Measurements from ENCODE around the gene CRIP2. TPM values are rescaled to one million over a fixed set of nuclear protein-coding genes. Genes with fewer than 3 reads are reported as not detected.

CRIP2 gene
- total RNA-seq, 2 donors from 2014 or later, result 65.9 to 96.6 TPM

DNA sequence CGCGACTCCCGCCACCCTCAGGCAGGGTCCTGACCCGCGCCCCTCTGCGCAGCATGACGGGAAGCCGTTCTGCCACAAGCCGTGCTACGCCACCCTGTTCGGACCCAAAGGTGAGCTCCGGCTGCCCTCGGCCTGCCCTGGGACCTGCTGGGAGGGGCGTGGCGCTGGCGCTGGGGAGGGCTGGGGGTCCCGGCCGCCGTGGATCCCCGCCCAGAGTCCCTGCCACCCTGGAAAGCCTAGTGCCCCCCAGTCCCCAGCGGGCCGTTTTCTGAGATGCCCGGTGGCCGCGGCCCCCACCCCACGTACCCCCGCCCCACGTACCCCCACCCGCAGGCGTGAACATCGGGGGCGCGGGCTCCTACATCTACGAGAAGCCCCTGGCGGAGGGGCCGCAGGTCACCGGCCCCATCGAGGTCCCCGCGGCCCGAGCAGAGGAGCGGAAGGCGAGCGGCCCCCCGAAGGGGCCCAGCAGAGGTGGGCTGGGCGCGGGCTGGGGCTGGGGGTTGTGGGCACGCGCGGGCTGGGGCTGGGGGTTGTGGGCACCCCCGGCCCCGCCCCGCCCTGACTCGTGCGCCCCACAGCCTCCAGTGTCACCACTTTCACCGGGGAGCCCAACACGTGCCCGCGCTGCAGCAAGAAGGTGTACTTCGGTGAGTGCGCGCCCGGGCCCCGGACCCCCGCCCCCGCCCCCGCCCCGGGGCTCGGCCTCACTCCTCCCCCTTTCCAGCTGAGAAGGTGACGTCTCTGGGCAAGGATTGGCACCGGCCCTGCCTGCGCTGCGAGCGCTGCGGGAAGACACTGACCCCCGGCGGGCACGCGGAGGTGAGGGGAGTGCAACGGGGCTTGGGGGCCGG is 4.0 kb downstream of the CRIP2 start:
- 27% methylated on average over 51 of the region's 81 CpGs; no CpG with 5 or more reads in 1 of the 2 donors for WGBS, 2 donors
- Histone ChIP-seq H3K27me3 (peaks cover 0 to 15% of the 10 kb centered on the region in 2 donors), H3K9me3 (no peaks in the 10 kb centered on the region), H3K4me1 (peaks cover 73% of the 10 kb centered on the region), H3K27ac (no peak overlapping the region), H3K4me3 (no peak overlapping the region), H3K36me3 (replicated peaks in 1 of 2; ENCODE audit: insufficient read depth in 1 of 2, low read depth in 2 of 2) (no peaks in the 10 kb centered on the region)
- ATAC-seq, result no peak
- DNase-seq, result no peak
- no peak for TF ChIP-seq POLR2A (IDR thresholded peaks at IDR 0.05)
- no peak for TF ChIP-seq CTCF (IDR thresholded peaks at IDR 0.05)
- intact Hi-C loops (cut with DNase I), result no loop called here

GRCh38 chr14:105479431-105480158 is 5.0 kb downstream of the CRIP2 start:
- intact Hi-C loops (cut with DNase I), result no loop called here
- H3K4me3 ChIP-seq, result no peak overlapping the region
- ATAC-seq (no peak), DNase-seq (no peak)
- H3K4me1 ChIP-seq, result peaks cover 71% of the 10 kb centered on the region
- H3K9me3 ChIP-seq, result no peaks in the 10 kb centered on the region
- 34 to 60% methylated on average over 21 to 34 of the region's 34 CpGs for WGBS, 2 donors
- H3K27me3 ChIP-seq, result peaks cover 0 to 15% of the 10 kb centered on the region in 2 donors
- H3K36me3 ChIP-seq (replicated peaks in 1 of 2; ENCODE audit: insufficient read depth in 1 of 2, low read depth in 2 of 2), result no peaks in the 10 kb centered on the region
- no peak overlapping the region for H3K27ac ChIP-seq
- TF ChIP-seq POLR2A (IDR thresholded peaks at IDR 0.05), result no peak

DNA sequence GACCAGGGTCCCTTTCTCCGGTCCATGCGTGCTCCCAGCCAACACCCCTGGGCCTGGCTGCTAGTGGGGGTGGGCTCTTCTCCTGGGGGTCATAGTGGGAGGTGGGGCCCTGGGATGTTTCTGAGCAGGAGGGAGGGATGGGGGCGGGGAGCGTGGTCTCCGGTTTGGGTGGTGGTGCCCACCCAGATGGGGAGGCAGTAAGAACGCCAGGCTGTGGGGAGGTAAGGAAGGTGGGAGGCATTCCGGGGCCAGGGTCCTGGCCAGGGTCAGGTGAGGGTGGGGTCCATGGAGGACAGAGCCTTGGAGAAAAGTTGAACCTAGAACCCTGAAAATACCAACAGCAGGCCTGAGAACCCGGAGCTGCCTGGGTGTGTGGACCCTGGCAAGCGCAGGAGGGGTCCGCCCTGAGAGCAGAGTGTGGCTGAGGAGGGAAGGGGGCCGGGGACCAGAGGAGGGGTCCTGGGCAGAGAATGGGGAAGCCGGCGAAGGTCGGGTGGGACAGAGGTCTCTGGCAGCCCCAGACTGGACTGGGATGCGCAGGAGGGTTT is 5.7 kb downstream of the CRIP2 start:
- Histone ChIP-seq H3K27ac (peak overlapping the region in 3 of 4 donors; percentile 89 to 97 (median 93)), H3K36me3 (replicated peaks in 1 of 2; ENCODE audit: insufficient read depth in 1 of 2, low read depth in 2 of 2) (no peaks in the 10 kb centered on the region), H3K4me3 (no peak overlapping the region), H3K4me1 (peaks cover 72% of the 10 kb centered on the region), H3K9me3 (no peaks in the 10 kb centered on the region), H3K27me3 (peaks cover 0 to 15% of the 10 kb centered on the region in 2 donors)
- no peak for TF ChIP-seq CTCF (IDR thresholded peaks at IDR 0.05)
- TF ChIP-seq POLR2A (IDR thresholded peaks at IDR 0.05), result no peak
- DNase-seq, result no peak
- no peak for ATAC-seq
- 47 to 55% methylated on average over 14 to 15 of the region's 15 CpGs for WGBS, 2 donors
- intact Hi-C loops (cut with DNase I), result no loop called here

DNA sequence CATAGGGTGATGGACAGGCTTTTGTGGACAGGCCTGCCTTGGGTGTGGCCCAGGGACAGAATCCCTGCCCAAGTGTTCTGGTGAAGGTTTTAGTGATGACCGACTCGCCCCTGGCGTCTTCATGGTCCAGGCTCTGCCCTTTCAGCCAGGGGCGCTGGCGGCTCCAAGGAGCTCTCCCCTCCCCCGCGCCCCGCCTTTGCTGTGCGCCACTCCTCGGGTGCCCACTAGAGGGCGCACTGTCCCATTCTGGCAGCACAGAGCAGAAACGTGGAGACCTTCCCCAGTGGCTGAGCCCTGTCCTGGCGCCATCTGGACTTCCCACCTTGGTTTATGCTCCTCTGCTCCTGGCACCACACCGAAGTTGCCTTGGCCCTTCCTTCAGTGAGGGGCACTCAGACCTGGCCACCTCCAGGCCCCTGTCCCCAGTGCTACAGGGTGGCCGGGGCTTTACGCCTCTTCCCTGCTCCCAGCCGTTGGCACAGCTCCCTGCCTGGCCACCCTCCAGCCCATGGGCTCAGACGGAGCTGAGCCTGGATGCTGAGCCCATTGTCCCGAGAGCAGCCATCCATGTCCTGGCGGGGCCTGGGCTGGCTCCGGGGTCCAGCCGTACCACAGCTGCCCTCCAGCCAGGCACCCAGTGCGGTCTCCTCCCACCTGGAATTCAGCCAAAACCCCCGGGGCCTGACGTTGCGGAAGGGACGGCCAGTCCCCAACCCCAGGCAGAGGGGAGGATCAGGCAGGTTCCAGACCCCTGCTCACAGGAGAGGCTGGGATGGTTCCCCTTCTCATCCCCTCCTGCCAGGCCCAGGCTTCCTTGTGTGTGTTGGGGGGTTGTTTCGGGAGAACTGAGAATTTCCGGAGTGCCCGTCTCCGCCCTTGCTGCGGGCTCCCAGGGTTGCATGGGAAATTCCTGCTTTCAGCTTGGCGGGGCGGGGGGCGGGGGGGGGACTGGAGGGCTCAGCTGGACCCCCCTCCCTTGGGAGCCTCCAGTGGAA is 6.5 kb downstream of the CRIP2 start:
- DNase-seq (peak; percentile 89 to 92 (median 90)), ATAC-seq (peak; percentile 73)
- Histone ChIP-seq H3K27me3 (peaks cover 0 to 15% of the 10 kb centered on the region in 2 donors), H3K27ac (peak overlapping the region; percentile 86 to 97 (median 91)), H3K9me3 (no peaks in the 10 kb centered on the region), H3K4me3 (no peak overlapping the region), H3K4me1 (peaks cover 72% of the 10 kb centered on the region), H3K36me3 (replicated peaks in 1 of 2; ENCODE audit: insufficient read depth in 1 of 2, low read depth in 2 of 2) (no peaks in the 10 kb centered on the region)
- WGBS, 2 donors, result 1 to 2% methylated on average over 7 to 32 of the region's 35 CpGs
- intact Hi-C loops (cut with DNase I), result no loop called here
- TF ChIP-seq CTCF (IDR thresholded peaks at IDR 0.05) (peak; percentile 97 to 100 (median 99)), POLR2A (IDR thresholded peaks at IDR 0.05) (peak; percentile 46 to 84 (median 70))

Measured in body of pancreas (tissue), 4 donors.